Endothelial cell of umbilical vein (primary cell): ENCODE measurements around the gene COX4I1. TPM values are rescaled to one million over a fixed set of nuclear protein-coding genes. Genes with fewer than 3 reads are reported as not detected.

ENCODE experiments used
- BruUV-seq: library from RNA; stranded (reverse); fragments of 400-500 nt; replicated peaks from 2 replicates; lab custom pipeline; 2021; lab: Mats Ljungman, UMichigan
- CTCF ChIA-PET: fragments of 300-600, 350-600 bp; sonication (Branson Sonifier 250); formaldehyde crosslinking; loops from one replicate; lab custom pipeline; 2021; ENCODE audit warnings: antibody characterized with exemption, inconsistent platforms; lab: Charles Lee
- POLR2A ChIA-PET: fragments of 300-600, 350-600 bp; sonication (Branson Sonifier 250); formaldehyde crosslinking; loops from one replicate; lab custom pipeline; 2021; ENCODE audit warnings: antibody characterized with exemption, inconsistent platforms; lab: Charles Lee
- DNase-seq: peaks from one replicate; pipeline ENCODE4 v3.0.0-alpha.2; 2011; ENCODE audit warnings: low read depth, low spot score
- FAIRE-seq: peaks from 2 replicates; lab custom pipeline; 2011; peaks lifted over from hg19 to GRCh38; lab: Jason Lieb, UNC
- H2AFZ ChIP-seq: 2 replicates; pipeline ENCODE4 v1.6.0; 2012; ENCODE audit warnings: low read depth, low read length, control low read depth, inconsistent platforms
- H3K27ac ChIP-seq: 2 replicates; pipeline ENCODE4 v1.5.1; 2011; ENCODE audit warnings: low read depth, mild to moderate bottlenecking, control low read depth, low read length, moderate library complexity; ENCODE audit not compliant: insufficient read depth
- H3K27me3 ChIP-seq, 2 experiments: 2 replicates each; pipeline versions ENCODE4 v1.6.0 to v1.6.1; 2011; ENCODE audit warnings: low read length in 2 of 2, mixed read lengths in 1 of 2; ENCODE audit not compliant: control insufficient read depth in 2 of 2, insufficient read depth in 2 of 2
- H3K36me3 ChIP-seq, 2 experiments: 2 replicates in 1 of 2; 3 replicates in 1 of 2; pipeline ENCODE4 v1.5.1; 2011; ENCODE audit warnings: low read length in 2 of 2, mild to moderate bottlenecking in 1 of 2, moderate library complexity in 1 of 2; ENCODE audit not compliant: control insufficient read depth in 2 of 2, insufficient read depth in 2 of 2; ENCODE audit errors: extremely low read depth in 1 of 2
- H3K4me1 ChIP-seq: 3 replicates; pipeline ENCODE4 v1.5.1; 2011; ENCODE audit warnings: mild to moderate bottlenecking, low read length; ENCODE audit not compliant: control insufficient read depth, insufficient read depth; ENCODE audit errors: extremely low read depth
- H3K4me2 ChIP-seq: 2 replicates; pipeline ENCODE4 v1.6.1; 2011; ENCODE audit warnings: low read length, control low read depth, mixed read lengths; ENCODE audit not compliant: insufficient read depth
- H3K4me3 ChIP-seq, 3 experiments: fragments of 200-600 bp in 1 of 3; sonication (generic), shearing (Covaris generic) in 1 of 3; replicated peaks in 1 of 3; 2 replicates each; pipeline ENCODE4 v1.5.1; 2011 to 2016; ENCODE audit warnings: control low read depth in 3 of 3, low read length in 3 of 3, mild to moderate bottlenecking in 2 of 3, inconsistent platforms in 1 of 3, low read depth in 1 of 3, moderate library complexity in 1 of 3; ENCODE audit not compliant: insufficient read depth in 1 of 3
- H3K79me2 ChIP-seq: 2 replicates; pipeline ENCODE4 v1.6.0; 2012; ENCODE audit warnings: low read length, inconsistent platforms; ENCODE audit not compliant: control insufficient read depth, insufficient read depth
- H3K9ac ChIP-seq: replicated peaks from 2 replicates; pipeline ENCODE3; 2011; ENCODE audit warnings: low read length, control low read depth; ENCODE audit not compliant: insufficient read depth; ENCODE audit errors: extremely low read depth
- H3K9me1 ChIP-seq: replicated peaks from 3 replicates; pipeline ENCODE4 v1.6.0; 2011; ENCODE audit warnings: mild to moderate bottlenecking, low read length; ENCODE audit not compliant: control insufficient read depth, insufficient read depth; ENCODE audit errors: extremely low read depth
- H3K9me3 ChIP-seq: replicated peaks from 2 replicates; pipeline ENCODE4 v1.5.1; 2012; ENCODE audit warnings: low read length, inconsistent platforms; ENCODE audit not compliant: control insufficient read depth, insufficient read depth
- H4K20me1 ChIP-seq: replicated peaks from 2 replicates; pipeline ENCODE3; 2011; ENCODE audit warnings: mild to moderate bottlenecking, low read length; ENCODE audit not compliant: control insufficient read depth, insufficient read depth; ENCODE audit errors: extremely low read depth
- CTCF ChIP-seq, 2 donors: IDR thresholded peaks; 1 replicate in 1 of 2; 2 replicates in 1 of 2; pipeline ENCODE4 v1.5.1; 2011; ENCODE audit warnings: low read length in 2 of 2, mild to moderate bottlenecking in 2 of 2, moderate library complexity in 2 of 2, control low read depth in 1 of 2, inconsistent platforms in 1 of 2, low read depth in 1 of 2; ENCODE audit not compliant: insufficient read depth in 1 of 2; ENCODE audit errors: extremely low read depth in 1 of 2
- EZH2 ChIP-seq: IDR thresholded peaks from 2 replicates; pipeline ENCODE4 v1.6.1; 2012; ENCODE audit warnings: borderline replicate concordance, low read depth, mild to moderate bottlenecking, moderate library complexity, low read length, inconsistent platforms; ENCODE audit not compliant: severe bottlenecking
- FOS ChIP-seq: IDR thresholded peaks from 2 replicates; pipeline ENCODE4 v1.6.1; 2011; ENCODE audit warnings: mild to moderate bottlenecking, low read length, moderate library complexity, borderline replicate concordance; ENCODE audit not compliant: insufficient read depth
- GATA2 ChIP-seq: IDR thresholded peaks from 2 replicates; pipeline ENCODE4 v1.7.0; 2011; ENCODE audit warnings: low read depth, mild to moderate bottlenecking, moderate library complexity, mixed read lengths, low read length; ENCODE audit not compliant: insufficient read length, insufficient read depth
- JUN ChIP-seq: IDR thresholded peaks from 2 replicates; pipeline ENCODE4 v1.6.1; 2011; ENCODE audit warnings: borderline replicate concordance, low read depth; ENCODE audit not compliant: insufficient read length, insufficient read depth
- MAX ChIP-seq: IDR thresholded peaks from 2 replicates; pipeline ENCODE4 v1.6.1; 2011; ENCODE audit not compliant: insufficient read depth, insufficient read length
- MYC ChIP-seq: IDR thresholded peaks from one replicate; pipeline ENCODE4 v1.6.1; 2011; ENCODE audit warnings: mild to moderate bottlenecking, low read depth, low read length
- POLR2A ChIP-seq: IDR thresholded peaks from 2 replicates; pipeline ENCODE4 v1.6.1; 2012; ENCODE audit warnings: low read depth, mild to moderate bottlenecking, control low read depth, low read length
- POLR2AphosphoS5 ChIP-seq: IDR thresholded peaks from 2 replicates; pipeline ENCODE4 v1.6.1; 2012; ENCODE audit warnings: low read depth, mild to moderate bottlenecking, control low read depth, low read length, moderate library complexity; ENCODE audit not compliant: insufficient read depth
- dilution Hi-C: fragments of 300-500 bp; cut with MboI; formaldehyde crosslinking; loops from one replicate; pipeline ENCODE4 v1.15.0; 2019; ENCODE audit warnings: low sequenced_read_pairs; ENCODE audit not compliant: extremely low pct_ligation_motif_present
- intact Hi-C: fragments of 100-400 bp; cut with micrococcal nuclease; formaldehyde crosslinking; loops from one replicate; pipeline ENCODE4 v1.10.0; 2022
- polyA plus RNA-seq, 4 experiments: library from polyadenylated mRNA; depleted of rRNA in 3 of 4; stranded (reverse) in 3 of 4; unstranded in 1 of 4; fragments of >200 nt; gene quantifications; 2 replicates each; pipeline versions ENCODE4 v1.2.1 to v1.2.3, GENCODE V29; 2011 to 2012; ENCODE audit warnings: missing spikeins in 1 of 4
- total RNA-seq: library from RNA; stranded (reverse); gene quantifications from 2 replicates; pipeline ENCODE4 v1.2.3, GENCODE V29; 2021

Gene COX4I1
- total and polyA plus RNA-seq, 2 donors (not counting 3 experiments of a cell fraction or from before 2014, with no cell fraction given): 560 to 953 TPM

GRCh38 chr16:85828166-85828565 lies 28.7 kb downstream of the COX4I1 start:
- no peaks in the 10 kb centered on the region for H3K27me3 ChIP-seq
- H3K36me3 ChIP-seq: no peaks in the 10 kb centered on the region
- H2AFZ ChIP-seq: no peak overlapping the region
- no peak overlapping the region for H3K4me2 ChIP-seq
- no peak for TF ChIP-seq EZH2
- no peak for TF ChIP-seq FOS
- no peak for TF ChIP-seq CTCF (IDR thresholded peaks at IDR 0.05; ENCODE audit: extremely low read depth in 1 of 2, insufficient read depth in 1 of 2, low read depth in 1 of 2, low read length in 2 of 2)
- TF ChIP-seq MAX: no peak
- no peak for TF ChIP-seq POLR2A
- TF ChIP-seq POLR2AphosphoS5: no peak
- TF ChIP-seq JUN: no peak
- TF ChIP-seq GATA2: no peak
- TF ChIP-seq MYC: no peak
- H3K9me3 ChIP-seq: no peaks in the 10 kb centered on the region
- no peak overlapping the region for H3K4me3 ChIP-seq
- H3K79me2 ChIP-seq: no peaks in the 10 kb centered on the region
- no peaks in the 10 kb centered on the region for H4K20me1 ChIP-seq
- ChIA-PET CTCF (no interaction called here), POLR2A (no interaction called here)
- H3K9ac ChIP-seq: no peak overlapping the region
- FAIRE-seq (no peak), DNase-seq (no peak)
- H3K4me1 ChIP-seq: no peaks in the 10 kb centered on the region
- H3K9me1 ChIP-seq: no peaks in the 10 kb centered on the region
- BruUV-seq: no TSS peak
- dilution Hi-C loops (no loop called here), intact Hi-C loops (no loop called here)
- no peak overlapping the region for H3K27ac ChIP-seq
